ENCODE results near the gene NUDT2. TPM values are rescaled to one million over a fixed set of nuclear protein-coding genes. Genes with fewer than 3 reads are reported as not detected.

NUDT2 gene
- total and polyA plus RNA-seq, 9 donors = 14.8 to 61.4 (median 25.0) TPM

- DNase-seq = no peak
- H3K4me3 ChIP-seq = no peak overlapping the region
- intact Hi-C loops (cut with DNase I) = no loop called here
- no peaks in the 10 kb centered on the region for H3K36me3 ChIP-seq
- no peaks in the 10 kb centered on the region for H3K27me3 ChIP-seq
- TF ChIP-seq CTCF (IDR thresholded peaks at IDR 0.05) = no peak
- TF ChIP-seq EP300 (IDR thresholded peaks at IDR 0.05) = no peak
- TF ChIP-seq POLR2A (IDR thresholded peaks at IDR 0.05) = no peak
- H3K27ac ChIP-seq = no peak overlapping the region
- WGBS, 3 donors = 85 to 97% (median 87%) methylated on average over 6 of the region's 6 CpGs
- H3K9me3 ChIP-seq = no peaks in the 10 kb centered on the region
- H3K4me1 ChIP-seq (ENCODE audit: insufficient read depth) = peaks cover 5% of the 10 kb centered on the region
These were observed 56.3 kb downstream of the NUDT2 start for GRCh38 chr9:34385561-34386230.

DNA sequence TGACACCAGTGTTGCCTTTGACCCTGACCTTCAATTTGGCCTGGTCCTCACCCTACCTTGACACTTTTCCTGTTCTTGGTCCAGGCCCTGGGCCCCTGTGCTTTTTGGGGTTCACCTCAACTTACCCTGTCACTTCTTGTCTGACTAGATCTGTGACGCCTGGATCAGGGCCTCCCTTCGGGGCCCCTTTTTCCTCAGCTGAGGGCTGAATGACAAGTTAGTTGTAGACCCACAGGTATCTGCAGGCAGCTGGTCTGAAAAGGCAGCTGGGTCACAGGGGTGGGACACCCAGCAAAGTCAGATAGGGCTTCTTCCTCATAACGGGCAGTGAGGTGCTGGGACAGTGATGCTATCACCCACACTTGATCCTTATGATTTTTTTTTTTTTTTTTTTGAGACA lies 57.3 kb downstream of the NUDT2 start:
- 87 to 88% (median 88%) methylated on average over 3 of the region's 3 CpGs for WGBS, 3 donors
- Histone ChIP-seq H3K27ac (no peak overlapping the region), H3K4me1 (ENCODE audit: insufficient read depth) (no peaks in the 10 kb centered on the region), H3K9me3 (no peaks in the 10 kb centered on the region), H3K36me3 (no peaks in the 10 kb centered on the region), H3K27me3 (no peaks in the 10 kb centered on the region), H3K4me3 (no peak overlapping the region)
- no peak for TF ChIP-seq POLR2A (IDR thresholded peaks at IDR 0.05)
- no peak for TF ChIP-seq CTCF (IDR thresholded peaks at IDR 0.05)
- no peak for TF ChIP-seq EP300 (IDR thresholded peaks at IDR 0.05)
- DNase-seq = no peak
- intact Hi-C loops (cut with DNase I) = no loop called here

GRCh38 chr9:34387239-34387638 lies 57.9 kb downstream of the NUDT2 start:
- H3K27me3 ChIP-seq = no peaks in the 10 kb centered on the region
- H3K4me1 ChIP-seq (ENCODE audit: insufficient read depth) = no peaks in the 10 kb centered on the region
- DNase-seq = no peak
- no peak overlapping the region for H3K4me3 ChIP-seq
- H3K27ac ChIP-seq = no peak overlapping the region
- WGBS, 3 donors = 90 to 94% (median 90%) methylated on average over 4 of the region's 4 CpGs
- no peaks in the 10 kb centered on the region for H3K9me3 ChIP-seq
- intact Hi-C loops (cut with DNase I) = no loop called here
- H3K36me3 ChIP-seq = no peaks in the 10 kb centered on the region
- TF ChIP-seq POLR2A (IDR thresholded peaks at IDR 0.05) (no peak), EP300 (IDR thresholded peaks at IDR 0.05) (no peak), CTCF (IDR thresholded peaks at IDR 0.05) (no peak)

GRCh38 chr9:34392511-34392910 lies 63.1 kb downstream of the NUDT2 start:
- WGBS, 3 donors = 44 to 84% (median 55%) methylated on average over 1 of the region's 1 CpG
- Histone ChIP-seq H3K9me3 (no peaks in the 10 kb centered on the region), H3K27ac (no peak overlapping the region), H3K36me3 (no peaks in the 10 kb centered on the region), H3K27me3 (no peaks in the 10 kb centered on the region), H3K4me3 (no peak overlapping the region), H3K4me1 (ENCODE audit: insufficient read depth) (no peaks in the 10 kb centered on the region)
- TF ChIP-seq CTCF (IDR thresholded peaks at IDR 0.05) (no peak), EP300 (IDR thresholded peaks at IDR 0.05) (no peak), POLR2A (IDR thresholded peaks at IDR 0.05) (no peak)
- no peak for DNase-seq
- intact Hi-C loops (cut with DNase I) = no loop called here

Small RNAs within 50 kb of the gene (small RNA-seq; reads per million reads assigned to genes)
- gene RF00019 = not detected
- not detected for gene RNU2-50P

Other genes starting within 250 kb of the NUDT2 start
- gene DCAF12, start 202.9 kb upstream of the NUDT2 start, total RNA-seq = 10 to 100 TPM; 18.0 to 35.0 (median 24.8) TPM
- 10 to 100 TPM; 17.2 to 65.5 TPM for gene DCAF12, start 202.9 kb upstream of the NUDT2 start, polyA plus RNA-seq
- gene UBAP1, start 150.5 kb upstream of the NUDT2 start, total RNA-seq = 10 to 100 TPM; 25.8 to 52.8 (median 44.8) TPM
- 10 to 100 TPM; 42.1 to 93.9 TPM for gene UBAP1, start 150.5 kb upstream of the NUDT2 start, polyA plus RNA-seq
- gene KIF24, start 301 bp upstream of the NUDT2 start, total RNA-seq = 1 to 10 TPM in 3 of 7 donors, under 1 TPM in 4; 0.53 to 3.2 (median 1.00) TPM
- 1 to 10 TPM in 1 of 2 donors, under 1 TPM in 1; 0.47 to 1.1 TPM for gene KIF24, start 301 bp upstream of the NUDT2 start, polyA plus RNA-seq
- 1 to 10 TPM in 5 of 7 donors, under 1 TPM in 2; 0.60 to 2.3 (median 1.2) TPM for gene MYORG, start 47.3 kb downstream of the NUDT2 start, total RNA-seq
- 1 to 10 TPM in 1 of 2 donors, under 1 TPM in 1; 0.77 to 7.8 TPM for gene MYORG, start 47.3 kb downstream of the NUDT2 start, polyA plus RNA-seq
- gene FAM219A, start 129.0 kb downstream of the NUDT2 start, total RNA-seq = 10 to 100 TPM in 5 of 7 donors, 1 to 10 TPM in 2; 5.2 to 24.7 (median 16.2) TPM
- 10 to 100 TPM; 12.1 to 12.7 TPM for gene FAM219A, start 129.0 kb downstream of the NUDT2 start, polyA plus RNA-seq
- gene DNAI1, start 129.2 kb downstream of the NUDT2 start, total RNA-seq = 10 to 100 TPM in 1 of 7 donors, 1 to 10 TPM in 4, not detected in 2; 1.5 to 26.1 (median 2.0) TPM
- gene DNAI1, start 129.2 kb downstream of the NUDT2 start, polyA plus RNA-seq = under 1 TPM in 1 of 2 donors, not detected in 1; 0.10 TPM
- under 1 TPM in 6 of 7 donors, not detected in 1; 0.22 to 0.56 (median 0.29) TPM for gene ENHO, start 193.4 kb downstream of the NUDT2 start, total RNA-seq
- under 1 TPM in 1 of 2 donors, not detected in 1; 0.87 TPM for gene ENHO, start 193.4 kb downstream of the NUDT2 start, polyA plus RNA-seq

All from ovary (tissue), 9 donors.